H1 (cell line): ENCODE measurements around the gene ARHGAP15. TPM values are rescaled to one million over a fixed set of nuclear protein-coding genes. Genes with fewer than 3 reads are reported as not detected.
A peak's percentile ranks its signal among the peaks of the same experiment; 100 is the strongest.

Source experiments
- CTCF ChIA-PET: fragments of 300-600 bp; sonication (Branson Sonifier 250); formaldehyde crosslinking; loops from one replicate; lab custom pipeline; 2021; ENCODE audit not compliant: partially characterized antibody; lab: Charles Lee
- POLR2A ChIA-PET: fragments of 300-600 bp; sonication (Branson Sonifier 250); formaldehyde crosslinking; loops from one replicate; lab custom pipeline; 2021; ENCODE audit warnings: inconsistent platforms; ENCODE audit not compliant: partially characterized antibody; lab: Charles Lee
- DNase-seq, 2 experiments: peaks; one replicate each; pipeline versions ENCODE4 v3.0.0 to v3.0.0-alpha.2; 2010 to 2022; ENCODE audit warnings: low spot score in 2 of 2, low read depth in 1 of 2, mixed read lengths in 1 of 2
- FAIRE-seq: peaks from 2 replicates; lab custom pipeline; 2011; peaks lifted over from hg19 to GRCh38; lab: Jason Lieb, UNC
- H2AFZ ChIP-seq: 2 replicates; pipeline ENCODE4 v1.8.1; 2012; ENCODE audit warnings: low read length, inconsistent platforms
- H2AK5ac ChIP-seq: 2 replicates; pipeline ENCODE4 v1.6.1; 2013; ENCODE audit warnings: low read depth, low read length
- H2BK120ac ChIP-seq: replicated peaks from 2 replicates; pipeline ENCODE3; 2013; ENCODE audit warnings: low read depth, low read length, inconsistent platforms
- H2BK12ac ChIP-seq: 2 replicates; pipeline ENCODE4 v1.6.1; 2013; ENCODE audit warnings: low read depth, low read length
- H2BK15ac ChIP-seq: 2 replicates; pipeline ENCODE4 v1.6.1; 2013; ENCODE audit warnings: low read length
- H2BK20ac ChIP-seq: 2 replicates; pipeline ENCODE4 v1.6.1; 2013; ENCODE audit warnings: low read length
- H2BK5ac ChIP-seq: 2 replicates; pipeline ENCODE4 v1.6.1; 2013; ENCODE audit warnings: low read depth, low read length
- H3K14ac ChIP-seq: 2 replicates; pipeline ENCODE4 v1.6.1; 2013; ENCODE audit warnings: inconsistent platforms; ENCODE audit not compliant: insufficient read length
- H3K18ac ChIP-seq: 2 replicates; pipeline ENCODE4 v1.6.1; 2013; ENCODE audit warnings: low read length; ENCODE audit errors: extremely low read depth
- H3K23ac ChIP-seq: 2 replicates; pipeline ENCODE4 v1.6.1; 2013; ENCODE audit warnings: inconsistent platforms; ENCODE audit not compliant: insufficient read length
- H3K23me2 ChIP-seq: 2 replicates; pipeline ENCODE4 v1.6.1; 2013; ENCODE audit warnings: low read depth, low read length
- H3K27ac ChIP-seq: 2 replicates; pipeline ENCODE4 v1.6.1; 2011; ENCODE audit warnings: low read depth, low read length, inconsistent platforms
- H3K27me3 ChIP-seq, 4 experiments: replicated peaks in 1 of 4; 1 replicate in 1 of 4; 2 replicates in 3 of 4; pipeline versions ENCODE4 v1.6.1 to v1.8.1; 2011 to 2013; ENCODE audit warnings: low read length in 3 of 4, mild to moderate bottlenecking in 3 of 4, inconsistent platforms in 2 of 4, mixed read lengths in 2 of 4, moderate library complexity in 1 of 4; ENCODE audit not compliant: control insufficient read depth in 3 of 4, insufficient read depth in 3 of 4; ENCODE audit errors: extremely low read depth in 1 of 4
- H3K36me3 ChIP-seq, 4 experiments: 2 replicates each; pipeline versions ENCODE4 v1.6.1 to v1.8.1; 2011 to 2013; ENCODE audit warnings: mild to moderate bottlenecking in 4 of 4, low read length in 3 of 4, moderate library complexity in 2 of 4, control low read depth in 1 of 4, inconsistent platforms in 1 of 4; ENCODE audit not compliant: insufficient read depth in 4 of 4, control insufficient read depth in 2 of 4
- H3K4ac ChIP-seq: replicated peaks from 2 replicates; pipeline ENCODE3; 2013; ENCODE audit warnings: low read length, low read depth, mixed read lengths, inconsistent platforms; ENCODE audit not compliant: insufficient read length
- H3K4me1 ChIP-seq, 4 experiments: replicated peaks in 1 of 4; 1 replicate in 1 of 4; 2 replicates in 3 of 4; pipeline versions ENCODE4 v1.6.1 to v1.8.1; 2011 to 2013; ENCODE audit warnings: low read length in 3 of 4, inconsistent platforms in 2 of 4, mixed read lengths in 1 of 4; ENCODE audit not compliant: insufficient read depth in 4 of 4, control insufficient read depth in 3 of 4
- H3K4me2 ChIP-seq, 2 experiments: 2 replicates each; pipeline versions ENCODE4 v1.6.1 to v1.8.1; 2011 to 2013; ENCODE audit warnings: low read depth in 2 of 2, low read length in 2 of 2, control low read depth in 1 of 2, inconsistent platforms in 1 of 2, mild to moderate bottlenecking in 1 of 2; ENCODE audit not compliant: insufficient read depth in 1 of 2
- H3K4me3 ChIP-seq, 4 experiments: fragments of 200-600, 300-600 bp in 1 of 4; sonication (generic), shearing (Covaris generic), sonication (Bioruptor Twin) in 1 of 4; 2 replicates each; pipeline versions ENCODE4 v1.5.1 to v1.8.1; 2011 to 2016; ENCODE audit warnings: low read length in 4 of 4, low read depth in 3 of 4, control low read depth in 2 of 4, inconsistent platforms in 2 of 4, mild to moderate bottlenecking in 2 of 4, mixed read lengths in 1 of 4, moderate library complexity in 1 of 4; ENCODE audit not compliant: insufficient read depth in 2 of 4; ENCODE audit errors: extremely low read depth in 1 of 4
- H3K56ac ChIP-seq: replicated peaks from 2 replicates; pipeline ENCODE3; 2013; ENCODE audit warnings: low read depth, mild to moderate bottlenecking, mixed read lengths, low read length, inconsistent platforms; ENCODE audit not compliant: insufficient read length
- H3K79me1 ChIP-seq: 2 replicates; pipeline ENCODE4 v1.6.1; 2013; ENCODE audit warnings: low read depth, low read length, control low read depth
- H3K79me2 ChIP-seq, 2 experiments: 2 replicates each; pipeline versions ENCODE4 v1.6.1 to v1.8.1; 2012 to 2013; ENCODE audit warnings: low read length in 2 of 2, mild to moderate bottlenecking in 2 of 2, inconsistent platforms in 1 of 2; ENCODE audit not compliant: insufficient read depth in 2 of 2, control insufficient read depth in 1 of 2
- H3K9ac ChIP-seq, 4 experiments: replicated peaks in 1 of 4; 1 replicate in 1 of 4; 2 replicates in 3 of 4; pipeline versions ENCODE4 v1.6.1 to v1.8.1; 2011 to 2013; ENCODE audit warnings: low read depth in 3 of 4, low read length in 3 of 4, control low read depth in 2 of 4, mild to moderate bottlenecking in 2 of 4, moderate library complexity in 2 of 4, inconsistent platforms in 1 of 4; ENCODE audit errors: extremely low read depth in 1 of 4
- H3K9me3 ChIP-seq, 2 experiments: 2 replicates each; pipeline versions ENCODE4 v1.6.1 to v1.8.1; 2012 to 2013; ENCODE audit warnings: mild to moderate bottlenecking in 2 of 2, moderate library complexity in 2 of 2, control low read depth in 1 of 2, inconsistent platforms in 1 of 2, low read depth in 1 of 2, low read length in 1 of 2, mixed read lengths in 1 of 2; ENCODE audit not compliant: insufficient read depth in 2 of 2
- H4K20me1 ChIP-seq, 2 experiments: replicated peaks in 1 of 2; 2 replicates each; pipeline versions ENCODE3 to v1.8.1; 2011 to 2013; ENCODE audit warnings: inconsistent platforms in 2 of 2, low read length in 2 of 2, mild to moderate bottlenecking in 1 of 2; ENCODE audit not compliant: insufficient read depth in 2 of 2, control insufficient read depth in 1 of 2
- H4K5ac ChIP-seq: 2 replicates; pipeline ENCODE4 v1.6.1; 2013; ENCODE audit warnings: low read length, low read depth, mixed read lengths, inconsistent platforms; ENCODE audit not compliant: insufficient read length
- H4K8ac ChIP-seq: 2 replicates; pipeline ENCODE4 v1.8.0; 2013; ENCODE audit warnings: mild to moderate bottlenecking, moderate library complexity, low read length, inconsistent platforms; ENCODE audit not compliant: insufficient read depth; ENCODE audit errors: extremely low read depth
- H4K91ac ChIP-seq: replicated peaks from 2 replicates; pipeline ENCODE3; 2013; ENCODE audit warnings: low read length, mixed read lengths, inconsistent platforms; ENCODE audit not compliant: insufficient read length
- WGBS, 2 experiments: shearing (Covaris generic) in 1 of 2; methylation state at CpG; one replicate each; pipeline versions ENCODE4 v1.1.6 to v1.1.7; 2013 to 2015; ENCODE audit warnings: low lambda C conversion rate in 2 of 2, mixed read lengths in 2 of 2, inconsistent platforms in 1 of 2, low coverage in 1 of 2, missing lambda C conversion rate in 1 of 2; ENCODE audit not compliant: insufficient replicate concordance in 2 of 2, insufficient coverage in 1 of 2, insufficient read length in 1 of 2; ENCODE audit errors: extremely low coverage in 1 of 2, missing lambda C conversion rate in 1 of 2; 5-methylcytosine and 5-hydroxymethylcytosine counted together
- polyA plus RNA-seq, 7 experiments: library from polyadenylated mRNA; depleted of rRNA in 3 of 7; stranded (reverse) in 5 of 7; unstranded in 2 of 7; fragments of >200 nt in 5 of 7; fragments of 200-250 nt in 2 of 7; gene quantifications; 1 replicate in 5 of 7; 2 replicates in 1 of 7; 4 replicates in 1 of 7; pipeline versions ENCODE4 v1.2.1 to v1.2.3, GENCODE V29; 2011 to 2013; ENCODE audit warnings: missing spikeins in 2 of 7, mixed read lengths in 2 of 7
- total RNA-seq: library from RNA; stranded (reverse); fragmentation: NEBNext Ultra II Directional; extraction: Animal tissue kit (Norgen Biotek cat#: 25700); gene quantifications from 2 replicates; pipeline ENCODE4 v1.2.1, GENCODE V29; 2021

The ARHGAP15 gene
- total and polyA plus RNA-seq, 2 of the 8 experiments (the other 6 are each of a cell fraction or from before 2014, with no cell fraction given), result not detected

- no peak overlapping the region for H3K4me3 ChIP-seq
These were observed 19.5 kb downstream of the ARHGAP15 start for GRCh38 chr2:143148757-143149156.

More at GRCh38 chr2:143148757-143149156, 19.5 kb downstream of the ARHGAP15 start:
- H3K79me1 ChIP-seq, result no peaks in the 10 kb centered on the region
- no peak overlapping the region for H3K27ac ChIP-seq
- no peak overlapping the region for H2BK20ac ChIP-seq
- H3K56ac ChIP-seq, result no peak overlapping the region
- FAIRE-seq (no peak), DNase-seq (no peak)
- ChIA-PET POLR2A (no interaction called here), CTCF (interaction anchor here (0.6 to 1.7 kb wide), 9 partner anchors 8 to 1040 kb away, joined by 3 to 10 read pairs (median 3); no protein-coding TSS in a partner anchor)
- no peak overlapping the region for H2AK5ac ChIP-seq
- H3K4me1 ChIP-seq, result no peaks in the 10 kb centered on the region
- no peak overlapping the region for H3K18ac ChIP-seq
- no peak overlapping the region for H3K4me2 ChIP-seq
- H3K36me3 ChIP-seq, result no peaks in the 10 kb centered on the region
- H2BK5ac ChIP-seq, result no peak overlapping the region
- no peaks in the 10 kb centered on the region for H3K79me2 ChIP-seq
- H3K9me3 ChIP-seq, result no peaks in the 10 kb centered on the region
- no peaks in the 10 kb centered on the region for H3K27me3 ChIP-seq
- no peaks in the 10 kb centered on the region for H4K20me1 ChIP-seq
- H4K8ac ChIP-seq, result no peak overlapping the region
- 0 out of 2 replicates have a peak overlapping the region, but pooled peaks have one; percentile 35 for H2AFZ ChIP-seq
- H2BK120ac ChIP-seq, result no peak overlapping the region
- no peak overlapping the region for H3K9ac ChIP-seq
- H2BK12ac ChIP-seq, result no peak overlapping the region
- H3K23me2 ChIP-seq, result no peaks in the 10 kb centered on the region
- H3K14ac ChIP-seq, result no peak overlapping the region
- H3K4ac ChIP-seq, result no peak overlapping the region
- no peak overlapping the region for H3K23ac ChIP-seq
- 92% methylated on average over 5 of the region's 5 CpGs; no CpG with 5 or more reads in 1 of the 2 experiments for WGBS, 2 experiments
- no peak overlapping the region for H4K5ac ChIP-seq
- no peak overlapping the region for H4K91ac ChIP-seq
- H2BK15ac ChIP-seq, result no peak overlapping the region
